Measurements from ENCODE around the gene UBXN4.

DNA sequence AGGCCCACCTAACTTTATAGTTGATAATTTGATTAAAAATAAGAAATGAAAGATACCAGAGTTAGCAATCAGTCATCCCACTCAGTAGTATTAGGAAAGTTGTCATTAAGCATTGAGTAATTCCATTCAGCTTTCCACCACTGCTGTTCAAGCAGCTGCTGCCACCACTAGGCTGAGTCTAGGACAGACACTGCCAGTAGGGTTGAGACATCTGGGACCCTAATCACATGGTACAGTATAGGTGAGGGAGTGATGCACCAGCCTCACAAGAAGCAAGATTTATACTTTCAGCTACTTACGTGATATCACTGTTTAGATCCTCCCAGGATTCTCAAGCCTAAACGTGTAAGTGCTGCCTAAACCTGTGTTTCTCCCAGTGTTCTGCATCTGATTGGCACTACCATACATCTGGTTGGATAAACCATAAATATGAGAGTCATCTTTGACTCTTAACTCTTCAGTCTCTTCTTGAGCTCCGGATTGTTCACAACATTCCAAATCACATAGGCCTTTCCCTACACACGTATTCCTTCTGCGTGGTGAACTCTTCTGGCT is 3.2 kb downstream of the UBXN4 start:
- TF ChIP-seq, protein P1, sequence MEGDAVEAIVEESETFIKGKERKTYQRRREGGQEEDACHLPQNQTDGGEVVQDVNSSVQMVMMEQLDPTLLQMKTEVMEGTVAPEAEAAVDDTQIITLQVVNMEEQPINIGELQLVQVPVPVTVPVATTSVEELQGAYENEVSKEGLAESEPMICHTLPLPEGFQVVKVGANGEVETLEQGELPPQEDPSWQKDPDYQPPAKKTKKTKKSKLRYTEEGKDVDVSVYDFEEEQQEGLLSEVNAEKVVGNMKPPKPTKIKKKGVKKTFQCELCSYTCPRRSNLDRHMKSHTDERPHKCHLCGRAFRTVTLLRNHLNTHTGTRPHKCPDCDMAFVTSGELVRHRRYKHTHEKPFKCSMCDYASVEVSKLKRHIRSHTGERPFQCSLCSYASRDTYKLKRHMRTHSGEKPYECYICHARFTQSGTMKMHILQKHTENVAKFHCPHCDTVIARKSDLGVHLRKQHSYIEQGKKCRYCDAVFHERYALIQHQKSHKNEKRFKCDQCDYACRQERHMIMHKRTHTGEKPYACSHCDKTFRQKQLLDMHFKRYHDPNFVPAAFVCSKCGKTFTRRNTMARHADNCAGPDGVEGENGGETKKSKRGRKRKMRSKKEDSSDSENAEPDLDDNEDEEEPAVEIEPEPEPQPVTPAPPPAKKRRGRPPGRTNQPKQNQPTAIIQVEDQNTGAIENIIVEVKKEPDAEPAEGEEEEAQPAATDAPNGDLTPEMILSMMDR (conservative IDR thresholded peaks at IDR 0.05; ENCODE audit: low read length): peak; percentile 79
- TF ChIP-seq EZH2phosphoT487 (IDR thresholded peaks at IDR 0.05; ENCODE audit: borderline replicate concordance, low read depth, low read length): no peak

Data from OCI-LY7 (cell line).